Karpas-422 (cell line): ENCODE data around the gene TSPAN5. TPM values are rescaled to one million over a fixed set of nuclear protein-coding genes. Genes with fewer than 3 reads are reported as not detected.

Experiments used
- DNase-seq: peaks from one replicate; pipeline ENCODE4 v3.0.0-alpha.2; 2015
- H2AFZ ChIP-seq: fragments of 200-600 bp; sonication (generic); 2 replicates; pipeline ENCODE4 v1.6.1; 2014; ENCODE audit warnings: antibody characterized with exemption, low read length, mixed read lengths
- H3K27ac ChIP-seq: fragments of 200-600 bp; sonication (generic); 2 replicates; pipeline ENCODE4 v1.5.1; 2014; ENCODE audit warnings: mild to moderate bottlenecking, low read length, moderate library complexity
- H3K27me3 ChIP-seq: fragments of 200-600 bp; sonication (generic); 2 replicates; pipeline ENCODE4 v1.6.1; 2014; ENCODE audit warnings: low read length, mixed read lengths
- H3K36me3 ChIP-seq: fragments of 200-600 bp; sonication (generic); 2 replicates; pipeline ENCODE4 v1.6.1; 2014; ENCODE audit warnings: low read length, mixed read lengths; ENCODE audit not compliant: insufficient read depth
- H3K4me1 ChIP-seq: fragments of 200-600 bp; sonication (generic); 2 replicates; pipeline ENCODE4 v1.6.1; 2014; ENCODE audit warnings: mild to moderate bottlenecking, low read length, mixed read lengths
- H3K4me2 ChIP-seq: fragments of 200-600 bp; sonication (generic); 2 replicates; pipeline ENCODE4 v1.6.1; 2014; ENCODE audit warnings: low read length, low read depth, mild to moderate bottlenecking; ENCODE audit not compliant: poor library complexity, severe bottlenecking
- H3K4me3 ChIP-seq: fragments of 200-600 bp; sonication (generic); 2 replicates; pipeline ENCODE4 v1.5.1; 2014; ENCODE audit warnings: mild to moderate bottlenecking, antibody characterized with exemption, low read length, mixed read lengths
- H3K79me2 ChIP-seq: fragments of 200-600 bp; sonication (generic); 2 replicates; pipeline ENCODE4 v1.6.1; 2014; ENCODE audit warnings: mild to moderate bottlenecking, low read length, mixed read lengths
- H3K9ac ChIP-seq: fragments of 200-600 bp; sonication (generic); 2 replicates; pipeline ENCODE4 v1.6.0; 2014; ENCODE audit warnings: low read length
- H3K9me2 ChIP-seq: fragments of 200-600 bp; sonication (generic), shearing (Covaris generic); replicated peaks from 2 replicates; pipeline ENCODE4 v1.6.0; 2014; ENCODE audit warnings: mild to moderate bottlenecking, low read length, moderate library complexity; ENCODE audit not compliant: insufficient read depth
- H3K9me3 ChIP-seq: fragments of 300-700, 200-600 bp; sonication (generic); 2 replicates; pipeline ENCODE4 v1.6.1; 2014; ENCODE audit warnings: low read length, mixed read lengths
- H4K20me1 ChIP-seq: fragments of 200-600 bp; sonication (generic); 2 replicates; pipeline ENCODE4 v1.6.1; 2014; ENCODE audit warnings: mild to moderate bottlenecking, antibody characterized with exemption, low read length, low read depth; ENCODE audit not compliant: insufficient read depth
- total RNA-seq: library from RNA; depleted of rRNA; stranded (reverse); fragments of >200 nt; shearing (Covaris generic); gene quantifications from 2 replicates; pipeline ENCODE4 v1.2.3, GENCODE V29; 2014; ENCODE audit warnings: low replicate concordance

TSPAN5 gene
- total RNA-seq, 1 experiment from 2014 or later: 0.15 TPM

- no peak for DNase-seq
- Histone ChIP-seq H3K9ac (no peak overlapping the region), H3K4me1 (peaks cover 14% of the 10 kb centered on the region), H3K27ac (no peak overlapping the region), H2AFZ (no peak overlapping the region), H3K36me3 (0 out of 2 replicates have a peak, but pooled peaks cover 2% of the 10 kb centered on the region), H4K20me1 (no peaks in the 10 kb centered on the region), H3K4me3 (no peak overlapping the region), H3K27me3 (no peaks in the 10 kb centered on the region), H3K4me2 (no peak overlapping the region), H3K9me2 (no peaks in the 10 kb centered on the region), H3K79me2 (no peaks in the 10 kb centered on the region), H3K9me3 (no peaks in the 10 kb centered on the region)
Measured at GRCh38 chr4:98448908-98449307, 209.5 kb downstream of the TSPAN5 start.

- Histone ChIP-seq H3K27ac (no peak overlapping the region), H3K9ac (no peak overlapping the region), H3K4me2 (no peak overlapping the region), H3K4me3 (no peak overlapping the region), H3K36me3 (peaks cover 9% of the 10 kb centered on the region; the same call in 1 of the 2 replicates), H3K9me3 (no peaks in the 10 kb centered on the region), H3K4me1 (peaks cover 14% of the 10 kb centered on the region), H4K20me1 (no peaks in the 10 kb centered on the region), H3K9me2 (no peaks in the 10 kb centered on the region), H3K79me2 (no peaks in the 10 kb centered on the region), H2AFZ (no peak overlapping the region), H3K27me3 (no peaks in the 10 kb centered on the region)
- peak; percentile 48 for DNase-seq
Measured at GRCh38 chr4:98447648-98448047, 210.8 kb downstream of the TSPAN5 start.

GRCh38 chr4:98446499-98447375, 211.7 kb downstream of the TSPAN5 start:
- no peaks in the 10 kb centered on the region for H3K9me3 ChIP-seq
- no peak overlapping the region for H3K27ac ChIP-seq
- H4K20me1 ChIP-seq: no peaks in the 10 kb centered on the region
- no peak overlapping the region for H3K4me2 ChIP-seq
- H3K4me3 ChIP-seq: no peak overlapping the region
- H3K27me3 ChIP-seq: no peaks in the 10 kb centered on the region
- no peak overlapping the region for H3K9ac ChIP-seq
- no peaks in the 10 kb centered on the region for H3K9me2 ChIP-seq
- H3K4me1 ChIP-seq: peaks cover 14% of the 10 kb centered on the region
- no peaks in the 10 kb centered on the region for H3K79me2 ChIP-seq
- no peak for DNase-seq
- H2AFZ ChIP-seq: no peak overlapping the region
- peaks cover 16% of the 10 kb centered on the region; the same call in 1 of the 2 replicates for H3K36me3 ChIP-seq

GRCh38 chr4:98444371-98444770, 214.0 kb downstream of the TSPAN5 start:
- Histone ChIP-seq H3K79me2 (no peaks in the 10 kb centered on the region), H3K9me3 (no peaks in the 10 kb centered on the region), H3K4me2 (no peak overlapping the region), H3K27ac (no peak overlapping the region), H3K4me3 (no peak overlapping the region), H3K9me2 (no peaks in the 10 kb centered on the region), H3K9ac (no peak overlapping the region), H3K4me1 (peaks cover 14% of the 10 kb centered on the region), H2AFZ (no peak overlapping the region), H4K20me1 (no peaks in the 10 kb centered on the region), H3K27me3 (no peaks in the 10 kb centered on the region), H3K36me3 (peaks cover 21% of the 10 kb centered on the region; the same call in 1 of the 2 replicates)
- DNase-seq: no peak

- no peak overlapping the region for H3K4me2 ChIP-seq
- no peaks in the 10 kb centered on the region for H3K9me3 ChIP-seq
- H3K27me3 ChIP-seq: no peaks in the 10 kb centered on the region
- peaks cover 19% of the 10 kb centered on the region; the same call in 1 of the 2 replicates for H3K36me3 ChIP-seq
- H3K9me2 ChIP-seq: no peaks in the 10 kb centered on the region
- H3K4me3 ChIP-seq: no peak overlapping the region
- H3K9ac ChIP-seq: no peak overlapping the region
- H3K79me2 ChIP-seq: no peaks in the 10 kb centered on the region
- H4K20me1 ChIP-seq: no peaks in the 10 kb centered on the region
- no peaks in the 10 kb centered on the region for H3K4me1 ChIP-seq
- DNase-seq: no peak
- no peak overlapping the region for H3K27ac ChIP-seq
- H2AFZ ChIP-seq: no peak overlapping the region
Measured at GRCh38 chr4:98434816-98435215, 223.6 kb downstream of the TSPAN5 start.

GRCh38 chr4:98433691-98434090, 224.7 kb downstream of the TSPAN5 start:
- no peaks in the 10 kb centered on the region for H3K27me3 ChIP-seq
- no peak overlapping the region for H3K27ac ChIP-seq
- H3K36me3 ChIP-seq: peaks cover 17% of the 10 kb centered on the region; the same call in 1 of the 2 replicates
- no peaks in the 10 kb centered on the region for H3K9me2 ChIP-seq
- no peaks in the 10 kb centered on the region for H3K79me2 ChIP-seq
- no peaks in the 10 kb centered on the region for H3K9me3 ChIP-seq
- DNase-seq: no peak
- H3K4me1 ChIP-seq: no peaks in the 10 kb centered on the region
- no peak overlapping the region for H3K9ac ChIP-seq
- H2AFZ ChIP-seq: no peak overlapping the region
- H3K4me2 ChIP-seq: no peak overlapping the region
- no peak overlapping the region for H3K4me3 ChIP-seq
- H4K20me1 ChIP-seq: no peaks in the 10 kb centered on the region

GRCh38 chr4:98430708-98431403, 227.6 kb downstream of the TSPAN5 start:
- Histone ChIP-seq H4K20me1 (no peaks in the 10 kb centered on the region), H3K9me2 (0 out of 2 replicates have a peak, but pooled peaks cover 5% of the 10 kb centered on the region), H2AFZ (no peak overlapping the region), H3K27ac (no peak overlapping the region), H3K27me3 (no peaks in the 10 kb centered on the region), H3K36me3 (peaks cover 9% of the 10 kb centered on the region; the same call in 1 of the 2 replicates), H3K4me3 (no peak overlapping the region), H3K79me2 (no peaks in the 10 kb centered on the region), H3K9me3 (no peaks in the 10 kb centered on the region), H3K4me2 (no peak overlapping the region), H3K9ac (no peak overlapping the region), H3K4me1 (no peaks in the 10 kb centered on the region)
- DNase-seq: no peak

GRCh38 chr4:98423009-98423408, 235.4 kb downstream of the TSPAN5 start:
- Histone ChIP-seq H3K4me1 (no peaks in the 10 kb centered on the region), H3K9me3 (no peaks in the 10 kb centered on the region), H3K4me3 (no peak overlapping the region), H3K27me3 (no peaks in the 10 kb centered on the region), H3K79me2 (no peaks in the 10 kb centered on the region), H3K27ac (no peak overlapping the region), H3K4me2 (no peak overlapping the region), H3K9me2 (0 out of 2 replicates have a peak, but pooled peaks cover 5% of the 10 kb centered on the region), H3K36me3 (peaks cover 50% of the 10 kb centered on the region), H2AFZ (no peak overlapping the region), H3K9ac (no peak overlapping the region), H4K20me1 (no peaks in the 10 kb centered on the region)
- no peak for DNase-seq
